Measurements from ENCODE around the gene HAPLN3.

HAPLN3 gene

DNA sequence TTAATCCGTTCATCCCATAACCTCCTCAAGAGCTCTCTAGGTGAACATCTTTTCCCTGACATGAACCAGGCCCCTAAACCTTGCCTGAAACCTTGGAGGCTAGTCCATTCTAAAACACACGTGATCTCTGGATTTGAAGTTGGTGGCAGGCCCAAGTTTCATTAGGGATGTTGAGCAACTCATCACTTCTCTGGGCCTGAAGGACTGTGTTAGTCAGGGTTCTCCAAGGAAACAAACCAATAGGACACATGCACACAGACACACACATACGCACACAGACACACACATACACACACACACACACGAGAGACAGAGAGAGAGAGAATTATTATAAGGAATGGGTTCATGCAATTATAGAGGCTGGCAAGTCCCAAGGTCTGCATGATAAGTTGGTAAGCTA, 60.2 kb downstream of the HAPLN3 start:
- Histone ChIP-seq H3K4me3 (no peak overlapping the region), H3K27me3 (ENCODE audit: low read depth) (no peaks in the 10 kb centered on the region), H3K9me3 (no peaks in the 10 kb centered on the region), H3K4me1 (no peaks in the 10 kb centered on the region), H3K36me3 (replicated peaks) (no peaks in the 10 kb centered on the region)
- no peak for DNase-seq (ENCODE audit: low spot score in 2 of 2)
- in situ Hi-C loops (cut with MboI; ENCODE audit: low sequenced_read_pairs) = no loop called here

DNA sequence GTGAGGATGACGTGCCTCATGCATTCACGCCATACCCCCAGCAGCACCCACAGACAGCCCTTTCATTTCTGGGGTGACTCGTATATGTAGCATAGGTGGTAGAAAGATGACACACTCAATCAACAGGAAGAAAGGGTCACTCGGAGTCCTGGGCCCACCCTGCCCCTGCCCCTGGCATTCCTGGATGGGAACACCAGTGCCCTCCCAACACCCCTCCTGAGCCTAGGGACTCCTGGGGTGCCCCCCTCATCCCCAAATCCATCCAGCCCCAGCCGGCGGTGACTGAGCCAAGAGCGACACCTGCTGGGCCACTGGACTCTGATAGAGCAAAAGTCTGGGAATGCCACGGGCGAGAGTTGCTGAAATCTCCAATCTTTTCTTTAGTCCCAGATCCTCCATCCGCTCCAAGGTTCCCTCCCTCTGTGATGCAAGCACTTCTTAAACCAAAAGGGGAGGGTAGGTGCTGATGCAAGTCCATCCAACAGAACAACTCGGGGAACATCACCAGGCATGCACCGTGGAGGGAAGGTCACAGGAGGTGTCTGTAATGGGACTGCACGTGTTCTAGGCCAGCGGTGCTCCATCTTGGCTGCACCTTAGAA, 61.0 kb downstream of the HAPLN3 start:
- H3K9me3 ChIP-seq = no peaks in the 10 kb centered on the region
- in situ Hi-C loops (cut with MboI; ENCODE audit: low sequenced_read_pairs) = no loop called here

DNA sequence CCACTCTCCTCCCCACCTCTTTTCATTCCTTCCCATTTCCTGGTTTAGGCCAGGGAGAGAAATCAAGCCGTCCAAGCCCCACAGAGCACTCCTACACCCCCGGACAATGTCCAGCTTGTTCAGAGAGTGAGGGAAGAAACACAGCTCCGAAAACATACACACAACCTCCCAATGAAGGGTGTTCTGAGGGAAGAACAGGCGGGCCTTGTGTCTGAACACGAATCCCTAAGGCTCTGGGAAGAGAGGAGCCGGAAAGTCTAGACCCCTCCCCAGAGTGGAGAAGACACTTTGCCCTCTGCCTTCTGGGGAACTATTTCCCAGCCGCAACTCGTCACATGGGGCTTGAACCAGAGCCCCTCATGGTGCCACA, 61.6 kb downstream of the HAPLN3 start:
- Histone ChIP-seq H3K4me1 (no peaks in the 10 kb centered on the region), H3K27me3 (ENCODE audit: low read depth) (no peaks in the 10 kb centered on the region), H3K36me3 (replicated peaks) (no peaks in the 10 kb centered on the region), H3K4me3 (no peak overlapping the region), H3K9me3 (no peaks in the 10 kb centered on the region)
- no peak for DNase-seq (ENCODE audit: low spot score in 2 of 2)
- in situ Hi-C loops (cut with MboI; ENCODE audit: low sequenced_read_pairs) = no loop called here

More for the DNA sequence above, 61.0 kb downstream of the HAPLN3 start:
- peak in 1 of 2 experiments; percentile 43 for DNase-seq (ENCODE audit: low spot score in 2 of 2)
- no peak overlapping the region for H3K4me3 ChIP-seq
- no peaks in the 10 kb centered on the region for H3K36me3 ChIP-seq (replicated peaks)
- H3K27me3 ChIP-seq (ENCODE audit: low read depth) = no peaks in the 10 kb centered on the region
- H3K4me1 ChIP-seq = no peaks in the 10 kb centered on the region

DNA sequence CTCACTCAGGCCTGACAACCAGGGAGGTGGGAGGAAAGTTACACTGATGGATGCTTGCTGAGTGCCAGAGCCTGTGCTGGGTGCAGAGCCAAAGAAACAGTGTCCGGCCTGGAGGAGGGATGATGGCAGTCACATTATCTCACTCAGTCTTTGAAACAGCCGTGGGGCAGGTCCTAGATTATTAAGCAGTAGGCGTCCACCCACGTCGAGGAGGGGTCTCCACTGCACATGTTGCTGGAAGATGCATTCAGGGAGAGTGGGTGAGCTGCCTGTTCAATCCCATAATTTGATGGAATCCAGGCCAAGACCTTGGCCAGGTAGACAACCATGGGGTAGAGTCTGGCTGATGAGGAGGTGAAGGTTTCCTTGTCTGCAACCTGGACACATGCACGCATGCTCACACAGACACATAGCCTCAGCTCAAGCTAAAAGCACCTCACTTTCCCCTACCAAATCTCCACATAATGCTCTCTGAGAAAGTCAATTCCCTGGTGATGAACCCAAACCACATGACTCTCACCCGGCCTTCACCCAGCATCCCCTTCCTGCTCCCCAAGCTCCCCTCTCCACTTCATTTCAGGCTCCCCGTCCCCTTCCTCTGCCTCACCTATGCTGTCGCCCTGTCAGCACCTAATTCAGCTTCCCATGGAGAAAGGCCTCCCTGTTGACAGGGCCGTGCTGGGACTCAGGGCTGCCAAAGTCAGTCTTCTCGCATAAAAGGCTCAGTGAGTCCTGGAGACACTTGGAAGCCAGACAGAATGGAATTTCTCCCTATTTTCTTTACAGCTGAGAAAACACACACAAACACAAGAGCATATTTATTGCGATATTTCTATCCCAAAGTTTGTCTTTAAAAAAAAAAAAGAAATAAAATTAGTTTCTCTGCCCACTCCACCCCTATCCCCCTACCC, 62.3 kb downstream of the HAPLN3 start:
- DNase-seq (ENCODE audit: low spot score in 2 of 2) = no peak
- Histone ChIP-seq H3K4me1 (no peaks in the 10 kb centered on the region), H3K4me3 (no peak overlapping the region), H3K36me3 (replicated peaks) (no peaks in the 10 kb centered on the region), H3K27me3 (ENCODE audit: low read depth) (no peaks in the 10 kb centered on the region), H3K9me3 (no peaks in the 10 kb centered on the region)
- in situ Hi-C loops (cut with MboI; ENCODE audit: low sequenced_read_pairs) = no loop called here

DNA sequence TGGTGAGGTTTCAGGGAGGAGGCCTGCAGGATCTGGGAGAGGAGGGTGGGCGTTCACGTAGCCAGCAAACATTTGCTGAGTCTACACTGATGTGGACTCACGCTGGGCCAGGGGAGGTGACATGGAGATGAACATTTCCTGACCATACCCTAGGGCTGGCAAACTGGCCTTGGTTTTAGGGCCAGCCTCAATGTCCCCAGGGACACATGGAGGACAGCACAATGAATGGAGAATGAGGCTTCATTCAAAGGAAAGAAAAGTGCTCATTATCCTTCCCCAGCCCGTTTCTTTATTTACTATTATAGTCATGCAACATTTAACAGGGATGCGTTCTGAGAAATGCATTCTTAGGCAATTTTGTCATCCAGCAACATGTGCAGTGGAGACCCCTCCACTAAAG, 65.3 kb downstream of the HAPLN3 start:
- in situ Hi-C loops (cut with MboI; ENCODE audit: low sequenced_read_pairs) = no loop called here

DNA sequence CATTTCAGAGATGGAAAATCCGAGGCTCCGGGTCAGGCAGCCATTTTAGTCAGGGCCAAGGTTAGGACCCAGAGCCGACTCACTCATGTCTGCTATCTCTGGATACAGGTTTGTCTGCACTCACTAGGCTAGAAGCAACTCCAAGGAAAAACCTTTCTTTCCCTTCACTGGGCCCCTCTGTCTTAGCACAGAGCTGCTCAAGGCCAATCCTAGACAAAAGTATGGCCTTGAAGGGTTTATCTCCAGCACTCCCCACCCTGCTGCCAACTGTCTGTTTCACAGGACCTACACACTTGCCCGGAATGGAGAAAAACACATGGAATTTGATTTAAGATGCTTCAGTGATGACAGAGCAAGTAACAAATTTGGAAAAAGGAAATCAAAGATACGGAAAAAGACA, 66.6 kb downstream of the HAPLN3 start:
- Histone ChIP-seq H3K27me3 (ENCODE audit: low read depth) (peaks cover 3% of the 10 kb centered on the region), H3K4me3 (no peak overlapping the region), H3K9me3 (no peaks in the 10 kb centered on the region; the same call in 1 of the 2 replicates), H3K4me1 (no peaks in the 10 kb centered on the region), H3K36me3 (replicated peaks) (no peaks in the 10 kb centered on the region)
- in situ Hi-C loops (cut with MboI; ENCODE audit: low sequenced_read_pairs) = no loop called here
- DNase-seq (ENCODE audit: low spot score in 2 of 2) = no peak

More for the DNA sequence above, 65.3 kb downstream of the HAPLN3 start:
- Histone ChIP-seq H3K9me3 (no peaks in the 10 kb centered on the region), H3K36me3 (replicated peaks) (no peaks in the 10 kb centered on the region), H3K4me3 (no peak overlapping the region), H3K4me1 (no peaks in the 10 kb centered on the region), H3K27me3 (ENCODE audit: low read depth) (peaks cover 2% of the 10 kb centered on the region)
- no peak for DNase-seq (ENCODE audit: low spot score in 2 of 2)

Data from HAP-1 (cell line).